ENCODE data around the gene DNAJB2.
"Not testable (repeated sequence)": the region's sequence is repeated elsewhere in the genome, so short reads cannot be mapped to it uniquely, and the experiment has no call there.

The DNAJB2 gene

GRCh38 chr2:219284501-219285372 is 5.6 kb downstream of the DNAJB2 start:
- peaks cover 4% of the 10 kb centered on the region; the same call in 1 of the 2 replicates for H3K36me3 ChIP-seq (ENCODE audit: control insufficient read depth, insufficient read depth, low read length)
- DNase-seq (ENCODE audit: low read depth, low spot score), result no peak
- WGBS (ENCODE audit: insufficient coverage, insufficient read length), result no CpG with 5 or more reads among the region's 16 CpGs
- H3K4me1 ChIP-seq (ENCODE audit: control insufficient read depth, insufficient read depth, low read length), result peaks cover 7% of the 10 kb centered on the region
- no peak overlapping the region for H3K4me3 ChIP-seq (ENCODE audit: low read length)
- no peaks in the 10 kb centered on the region for H3K9me3 ChIP-seq (ENCODE audit: control insufficient read depth, insufficient read depth, low read length)
- H3K27ac ChIP-seq (ENCODE audit: low read length), result no peak overlapping the region
- H3K27me3 ChIP-seq (ENCODE audit: control insufficient read depth, insufficient read depth, low read length), result no peaks in the 10 kb centered on the region

- DNase-seq (ENCODE audit: low read depth, low spot score), result no peak
- Histone ChIP-seq H3K27me3 (ENCODE audit: control insufficient read depth, insufficient read depth, low read length) (no peaks in the 10 kb centered on the region), H3K4me3 (ENCODE audit: low read length) (no peak overlapping the region), H3K9me3 (ENCODE audit: control insufficient read depth, insufficient read depth, low read length) (no peaks in the 10 kb centered on the region), H3K27ac (ENCODE audit: low read length) (no peak overlapping the region), H3K36me3 (ENCODE audit: control insufficient read depth, insufficient read depth, low read length) (peaks cover 4% of the 10 kb centered on the region), H3K4me1 (ENCODE audit: control insufficient read depth, insufficient read depth, low read length) (peaks cover 7% of the 10 kb centered on the region; the same call in 1 of the 2 replicates)
- WGBS (ENCODE audit: insufficient coverage, insufficient read length), result no CpG with 5 or more reads among the region's 12 CpGs
Measured at GRCh38 chr2:219285373-219285735, 6.2 kb downstream of the DNAJB2 start.

- WGBS (ENCODE audit: insufficient coverage, insufficient read length), result no CpG with 5 or more reads among the region's 17 CpGs
- Histone ChIP-seq H3K27ac (ENCODE audit: low read length) (no peak overlapping the region), H3K9me3 (ENCODE audit: control insufficient read depth, insufficient read depth, low read length) (no peaks in the 10 kb centered on the region), H3K36me3 (ENCODE audit: control insufficient read depth, insufficient read depth, low read length) (peaks cover 4% of the 10 kb centered on the region), H3K4me3 (ENCODE audit: low read length) (no peak overlapping the region), H3K4me1 (ENCODE audit: control insufficient read depth, insufficient read depth, low read length) (peaks cover 7% of the 10 kb centered on the region; the same call in 1 of the 2 replicates), H3K27me3 (ENCODE audit: control insufficient read depth, insufficient read depth, low read length) (no peaks in the 10 kb centered on the region)
- no peak for DNase-seq (ENCODE audit: low read depth, low spot score)
Measured at GRCh38 chr2:219285894-219286425, 6.8 kb downstream of the DNAJB2 start.

- no peak for DNase-seq (ENCODE audit: low read depth, low spot score)
- Histone ChIP-seq H3K36me3 (ENCODE audit: control insufficient read depth, insufficient read depth, low read length) (peaks cover 4% of the 10 kb centered on the region), H3K4me3 (ENCODE audit: low read length) (no peak overlapping the region), H3K9me3 (ENCODE audit: control insufficient read depth, insufficient read depth, low read length) (no peaks in the 10 kb centered on the region), H3K4me1 (ENCODE audit: control insufficient read depth, insufficient read depth, low read length) (peaks cover 7% of the 10 kb centered on the region; the same call in 1 of the 2 replicates), H3K27ac (ENCODE audit: low read length) (no peak overlapping the region), H3K27me3 (ENCODE audit: control insufficient read depth, insufficient read depth, low read length) (no peaks in the 10 kb centered on the region)
- WGBS (ENCODE audit: insufficient coverage, insufficient read length), result no CpG with 5 or more reads among the region's 12 CpGs
Measured at GRCh38 chr2:219286436-219287115, 7.4 kb downstream of the DNAJB2 start.

GRCh38 chr2:219287116-219287440 is 7.9 kb downstream of the DNAJB2 start:
- no CpG with 5 or more reads among the region's 6 CpGs for WGBS (ENCODE audit: insufficient coverage, insufficient read length)
- H3K9me3 ChIP-seq (ENCODE audit: control insufficient read depth, insufficient read depth, low read length); H3K4me3 ChIP-seq (ENCODE audit: low read length); DNase-seq (ENCODE audit: low read depth, low spot score); H3K27ac ChIP-seq (ENCODE audit: low read length); H3K36me3 ChIP-seq (ENCODE audit: control insufficient read depth, insufficient read depth, low read length); H3K27me3 ChIP-seq (ENCODE audit: control insufficient read depth, insufficient read depth, low read length); H3K4me1 ChIP-seq (ENCODE audit: control insufficient read depth, insufficient read depth, low read length): not testable (repeated sequence)

DNA sequence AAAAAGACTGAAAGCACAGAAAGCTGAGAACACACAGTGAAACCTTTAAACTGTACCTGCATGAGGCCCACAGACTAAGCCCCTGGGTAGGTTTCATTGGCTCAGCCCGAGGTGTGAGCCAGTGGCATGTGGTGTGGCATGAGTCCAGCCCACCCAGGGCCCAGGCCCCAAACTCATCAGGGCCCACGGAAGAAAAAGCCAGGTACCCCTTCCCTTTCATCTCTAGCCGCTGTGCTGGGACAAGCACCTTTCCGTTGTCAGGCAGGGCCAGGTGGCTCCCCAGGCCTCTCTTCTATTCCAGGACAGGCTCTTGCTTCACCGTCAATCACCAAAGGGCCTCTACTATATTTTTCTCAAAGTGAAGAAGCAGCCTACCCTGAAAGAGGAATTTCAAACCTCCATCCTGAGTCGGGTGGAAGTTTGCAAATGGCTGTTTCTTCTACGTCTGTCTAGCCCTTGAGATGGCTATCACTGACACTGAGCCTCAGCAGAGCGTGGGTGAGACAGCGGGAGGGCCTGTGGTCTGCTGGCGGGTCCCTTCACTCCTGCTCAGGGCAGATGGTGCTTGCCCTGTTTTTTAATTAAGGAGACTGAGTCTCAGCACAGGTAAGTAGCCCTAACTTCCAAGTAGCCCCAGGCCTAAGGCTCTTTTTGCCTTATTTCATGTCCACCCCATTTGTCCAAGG is 8.6 kb downstream of the DNAJB2 start:
- Histone ChIP-seq H3K4me1 (ENCODE audit: control insufficient read depth, insufficient read depth, low read length) (peaks cover 7% of the 10 kb centered on the region; the same call in 1 of the 2 replicates), H3K27me3 (ENCODE audit: control insufficient read depth, insufficient read depth, low read length) (no peaks in the 10 kb centered on the region), H3K36me3 (ENCODE audit: control insufficient read depth, insufficient read depth, low read length) (peaks cover 4% of the 10 kb centered on the region), H3K4me3 (ENCODE audit: low read length) (no peak overlapping the region), H3K9me3 (ENCODE audit: control insufficient read depth, insufficient read depth, low read length) (no peaks in the 10 kb centered on the region), H3K27ac (ENCODE audit: low read length) (no peak overlapping the region)
- no CpG with 5 or more reads among the region's 10 CpGs for WGBS (ENCODE audit: insufficient coverage, insufficient read length)
- no peak for DNase-seq (ENCODE audit: low read depth, low spot score)

DNA sequence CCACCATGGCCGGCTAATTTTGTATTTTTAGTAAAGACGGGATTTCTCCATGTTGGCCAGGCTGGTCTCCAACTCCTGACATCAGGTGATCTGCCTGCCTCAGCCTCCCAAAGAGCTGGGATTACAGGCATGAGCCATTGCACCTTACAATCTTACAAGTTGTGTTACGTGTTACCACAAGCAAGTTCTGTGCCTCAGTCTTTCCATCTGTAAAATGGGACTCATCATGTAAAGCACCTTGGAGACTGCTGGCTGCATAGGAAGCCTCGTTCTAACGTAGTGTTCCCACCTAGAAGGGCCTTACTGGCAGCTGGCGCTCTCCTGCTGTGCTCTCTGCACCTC is 10.0 kb downstream of the DNAJB2 start:
- H3K4me3 ChIP-seq (ENCODE audit: low read length), result no peak overlapping the region
- peaks cover 9% of the 10 kb centered on the region; the same call in 1 of the 2 replicates for H3K4me1 ChIP-seq (ENCODE audit: control insufficient read depth, insufficient read depth, low read length)
- no peaks in the 10 kb centered on the region for H3K9me3 ChIP-seq (ENCODE audit: control insufficient read depth, insufficient read depth, low read length)
- WGBS (ENCODE audit: insufficient coverage, insufficient read length), result no CpG with 5 or more reads among the region's 6 CpGs
- no peak for DNase-seq (ENCODE audit: low read depth, low spot score)
- H3K27me3 ChIP-seq (ENCODE audit: control insufficient read depth, insufficient read depth, low read length), result no peaks in the 10 kb centered on the region
- no peak overlapping the region for H3K27ac ChIP-seq (ENCODE audit: low read length)
- peaks cover 4% of the 10 kb centered on the region for H3K36me3 ChIP-seq (ENCODE audit: control insufficient read depth, insufficient read depth, low read length)

DNA sequence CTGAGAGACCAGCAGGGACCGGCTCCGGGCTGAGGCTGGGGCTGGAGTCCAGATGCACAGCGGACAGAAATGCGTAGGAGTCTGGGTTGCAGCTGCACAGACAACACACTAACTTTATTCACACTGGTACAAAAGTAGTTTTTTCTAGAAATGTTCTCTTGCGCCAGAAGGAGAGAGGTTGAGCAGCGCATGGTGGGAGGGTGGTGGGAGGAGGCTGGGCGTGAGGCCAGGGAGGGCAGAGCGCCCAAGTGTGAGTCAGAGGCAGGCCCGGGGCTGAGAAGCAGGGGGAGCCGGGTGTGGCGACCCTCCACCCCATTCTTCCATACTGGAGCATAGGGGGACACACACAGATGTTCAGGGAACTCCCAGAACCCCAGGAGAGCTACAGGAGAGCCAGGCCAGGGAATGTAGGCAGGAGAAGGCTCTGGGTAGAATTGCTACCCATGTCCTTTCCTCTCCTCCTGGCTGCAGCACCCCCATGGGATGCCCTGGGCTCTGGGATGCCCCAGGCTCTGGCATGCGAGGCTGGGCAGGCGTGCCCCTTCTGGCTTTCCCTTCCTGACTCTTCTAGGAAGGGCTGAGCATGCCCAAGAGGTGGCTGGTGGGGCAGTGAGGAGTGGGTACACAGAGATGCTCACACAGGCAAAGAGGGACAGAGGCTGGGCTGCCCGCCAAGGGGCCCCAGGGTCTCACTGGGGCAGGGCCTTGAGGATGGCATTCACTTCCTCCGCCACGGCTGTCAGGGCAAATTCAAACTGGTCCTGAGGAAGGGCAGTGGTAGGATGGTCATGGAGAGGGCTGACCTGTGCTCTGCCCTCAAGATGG is 10.6 kb downstream of the DNAJB2 start:
- Histone ChIP-seq H3K9me3 (ENCODE audit: control insufficient read depth, insufficient read depth, low read length) (no peaks in the 10 kb centered on the region), H3K36me3 (ENCODE audit: control insufficient read depth, insufficient read depth, low read length) (no peaks in the 10 kb centered on the region; the same call in 1 of the 2 replicates), H3K27me3 (ENCODE audit: control insufficient read depth, insufficient read depth, low read length) (no peaks in the 10 kb centered on the region), H3K4me3 (ENCODE audit: low read length) (no peak overlapping the region), H3K4me1 (ENCODE audit: control insufficient read depth, insufficient read depth, low read length) (peaks cover 9% of the 10 kb centered on the region; the same call in 1 of the 2 replicates), H3K27ac (ENCODE audit: low read length) (no peak overlapping the region)
- no peak for DNase-seq (ENCODE audit: low read depth, low spot score)
- WGBS (ENCODE audit: insufficient coverage, insufficient read length), result no CpG with 5 or more reads among the region's 16 CpGs

- Histone ChIP-seq H3K4me1 (ENCODE audit: control insufficient read depth, insufficient read depth, low read length) (peaks cover 11% of the 10 kb centered on the region), H3K27me3 (ENCODE audit: control insufficient read depth, insufficient read depth, low read length) (peaks cover 2% of the 10 kb centered on the region; the same call in 1 of the 2 replicates), H3K4me3 (ENCODE audit: low read length) (no peak overlapping the region), H3K9me3 (ENCODE audit: control insufficient read depth, insufficient read depth, low read length) (no peaks in the 10 kb centered on the region), H3K36me3 (ENCODE audit: control insufficient read depth, insufficient read depth, low read length) (no peaks in the 10 kb centered on the region; the same call in 1 of the 2 replicates), H3K27ac (ENCODE audit: low read length) (no peak overlapping the region)
- DNase-seq (ENCODE audit: low read depth, low spot score), result no peak
- WGBS (ENCODE audit: insufficient coverage, insufficient read length), result no CpG with 5 or more reads among the region's 16 CpGs
Measured at GRCh38 chr2:219290381-219291171, 11.4 kb downstream of the DNAJB2 start.

Measured in iPS DF 6.9 (cell line).